ENCODE results near the gene SLC9B2. TPM values are rescaled to one million over a fixed set of nuclear protein-coding genes. Genes with fewer than 3 reads are reported as not detected.

Gene SLC9B2
- total RNA-seq, 2 experiments from 2014 or later, result 26.5 to 36.5 TPM

GRCh38 chr4:103018391-103019307 lies 57.9 kb downstream of the SLC9B2 start:
- Histone ChIP-seq H2AFZ (ENCODE audit: low read length) (peak overlapping the region; percentile 73; the same call in 1 of the 2 replicates), H3K36me3 (ENCODE audit: insufficient read depth, low read length) (no peaks in the 10 kb centered on the region), H3K4me3 (ENCODE audit: low read depth, low read length, poor library complexity, severe bottlenecking) (peak overlapping the region; percentile 76), H3K9me3 (ENCODE audit: low read length) (no peaks in the 10 kb centered on the region), H3K79me2 (ENCODE audit: insufficient read depth, low read depth, low read length) (no peaks in the 10 kb centered on the region), H3K4me1 (ENCODE audit: insufficient read depth, low read length, poor library complexity, severe bottlenecking) (peaks cover 11% of the 10 kb centered on the region), H4K20me1 (ENCODE audit: insufficient read depth, low read length) (no peaks in the 10 kb centered on the region), H3K27ac (ENCODE audit: low read depth, low read length, poor library complexity, severe bottlenecking) (peak overlapping the region; percentile 39), H3K9me2 (ENCODE audit: insufficient read depth, low read length) (no peaks in the 10 kb centered on the region), H3K4me2 (ENCODE audit: low read length) (peak overlapping the region; percentile 63)
- intact Hi-C loops (cut with micrococcal nuclease; ENCODE audit: unreplicated experiment), result no loop called here
- TSS peak; percentile 87 for BruUV-seq (replicated peaks)
- ChIA-PET CTCF (ENCODE audit: unreplicated experiment) (no interaction called here), POLR2A (interaction anchor here (0.8 to 1.4 kb wide), 5 partner anchors 11 to 144 kb away, joined by 3 read pairs; no protein-coding TSS in a partner anchor)
- TF ChIP-seq, protein P1, sequence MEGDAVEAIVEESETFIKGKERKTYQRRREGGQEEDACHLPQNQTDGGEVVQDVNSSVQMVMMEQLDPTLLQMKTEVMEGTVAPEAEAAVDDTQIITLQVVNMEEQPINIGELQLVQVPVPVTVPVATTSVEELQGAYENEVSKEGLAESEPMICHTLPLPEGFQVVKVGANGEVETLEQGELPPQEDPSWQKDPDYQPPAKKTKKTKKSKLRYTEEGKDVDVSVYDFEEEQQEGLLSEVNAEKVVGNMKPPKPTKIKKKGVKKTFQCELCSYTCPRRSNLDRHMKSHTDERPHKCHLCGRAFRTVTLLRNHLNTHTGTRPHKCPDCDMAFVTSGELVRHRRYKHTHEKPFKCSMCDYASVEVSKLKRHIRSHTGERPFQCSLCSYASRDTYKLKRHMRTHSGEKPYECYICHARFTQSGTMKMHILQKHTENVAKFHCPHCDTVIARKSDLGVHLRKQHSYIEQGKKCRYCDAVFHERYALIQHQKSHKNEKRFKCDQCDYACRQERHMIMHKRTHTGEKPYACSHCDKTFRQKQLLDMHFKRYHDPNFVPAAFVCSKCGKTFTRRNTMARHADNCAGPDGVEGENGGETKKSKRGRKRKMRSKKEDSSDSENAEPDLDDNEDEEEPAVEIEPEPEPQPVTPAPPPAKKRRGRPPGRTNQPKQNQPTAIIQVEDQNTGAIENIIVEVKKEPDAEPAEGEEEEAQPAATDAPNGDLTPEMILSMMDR (conservative IDR thresholded peaks at IDR 0.05; ENCODE audit: low read length), result no peak
- TF ChIP-seq EZH2phosphoT487 (IDR thresholded peaks at IDR 0.05; ENCODE audit: borderline replicate concordance, low read depth, low read length), result no peak
- DNase-seq (ENCODE audit: low spot score), result peak; percentile 7

DNA sequence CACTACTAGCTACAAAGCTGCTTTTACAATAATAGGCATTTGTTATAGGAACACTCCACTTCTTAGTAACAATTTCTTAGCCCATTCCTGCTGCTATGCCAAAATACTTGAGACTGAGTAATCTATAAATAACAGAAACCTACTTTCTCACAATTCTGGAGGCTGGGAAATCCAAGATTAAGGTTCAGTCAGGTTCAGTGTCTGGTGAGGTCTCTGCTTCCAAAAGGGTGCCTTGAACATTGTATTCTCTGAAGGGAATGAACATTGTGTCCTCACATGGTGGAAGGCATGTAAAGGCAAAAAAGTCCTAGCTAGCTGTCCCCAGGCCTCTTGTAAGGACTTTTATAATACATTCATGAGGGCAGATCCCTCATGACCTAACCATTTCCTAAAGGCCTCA lies 64.0 kb downstream of the SLC9B2 start:
- no peak overlapping the region for H3K4me3 ChIP-seq (ENCODE audit: low read depth, low read length, poor library complexity, severe bottlenecking)
- H3K79me2 ChIP-seq (ENCODE audit: insufficient read depth, low read depth, low read length), result no peaks in the 10 kb centered on the region
- no peaks in the 10 kb centered on the region for H4K20me1 ChIP-seq (ENCODE audit: insufficient read depth, low read length)
- no peaks in the 10 kb centered on the region for H3K9me3 ChIP-seq (ENCODE audit: low read length)
- no peak for DNase-seq (ENCODE audit: low spot score)
- no peaks in the 10 kb centered on the region for H3K4me1 ChIP-seq (ENCODE audit: insufficient read depth, low read length, poor library complexity, severe bottlenecking)
- H3K27ac ChIP-seq (ENCODE audit: low read depth, low read length, poor library complexity, severe bottlenecking), result no peak overlapping the region
- H3K36me3 ChIP-seq (ENCODE audit: insufficient read depth, low read length), result no peaks in the 10 kb centered on the region
- intact Hi-C loops (cut with micrococcal nuclease; ENCODE audit: unreplicated experiment), result no loop called here
- CTCF ChIA-PET (ENCODE audit: unreplicated experiment), result no interaction called here
- H2AFZ ChIP-seq (ENCODE audit: low read length), result no peak overlapping the region
- no peak for TF ChIP-seq EZH2phosphoT487 (IDR thresholded peaks at IDR 0.05; ENCODE audit: borderline replicate concordance, low read depth, low read length)
- TF ChIP-seq, protein P1 (conservative IDR thresholded peaks at IDR 0.05; ENCODE audit: low read length), result no peak
- no peaks in the 10 kb centered on the region for H3K9me2 ChIP-seq (ENCODE audit: insufficient read depth, low read length)
- BruUV-seq (replicated peaks), result no TSS peak
- H3K4me2 ChIP-seq (ENCODE audit: low read length), result no peak overlapping the region
- POLR2A ChIA-PET, result interaction anchor here (0.6 to 1.1 kb wide), 2 partner anchors 77 to 195 kb away, joined by 3 read pairs; no protein-coding TSS in a partner anchor

GRCh38 chr4:103012060-103012459 lies 64.5 kb downstream of the SLC9B2 start:
- Histone ChIP-seq H2AFZ (ENCODE audit: low read length) (no peak overlapping the region), H3K27ac (ENCODE audit: low read depth, low read length, poor library complexity, severe bottlenecking) (no peak overlapping the region), H4K20me1 (ENCODE audit: insufficient read depth, low read length) (no peaks in the 10 kb centered on the region), H3K79me2 (ENCODE audit: insufficient read depth, low read depth, low read length) (no peaks in the 10 kb centered on the region), H3K9me3 (ENCODE audit: low read length) (no peaks in the 10 kb centered on the region), H3K9me2 (ENCODE audit: insufficient read depth, low read length) (no peaks in the 10 kb centered on the region), H3K36me3 (ENCODE audit: insufficient read depth, low read length) (no peaks in the 10 kb centered on the region), H3K4me1 (ENCODE audit: insufficient read depth, low read length, poor library complexity, severe bottlenecking) (no peaks in the 10 kb centered on the region), H3K4me3 (ENCODE audit: low read depth, low read length, poor library complexity, severe bottlenecking) (no peak overlapping the region), H3K4me2 (ENCODE audit: low read length) (no peak overlapping the region)
- ChIA-PET CTCF (ENCODE audit: unreplicated experiment) (no interaction called here), POLR2A (interaction anchor here (0.6 to 1.1 kb wide), 2 partner anchors 77 to 194 kb away, joined by 3 read pairs; no protein-coding TSS in a partner anchor)
- TF ChIP-seq, protein P1 (conservative IDR thresholded peaks at IDR 0.05; ENCODE audit: low read length), result no peak
- TF ChIP-seq EZH2phosphoT487 (IDR thresholded peaks at IDR 0.05; ENCODE audit: borderline replicate concordance, low read depth, low read length), result no peak
- no TSS peak for BruUV-seq (replicated peaks)
- intact Hi-C loops (cut with micrococcal nuclease; ENCODE audit: unreplicated experiment), result no loop called here
- DNase-seq (ENCODE audit: low spot score), result no peak

All from OCI-LY7 (cell line).